Measurements from ENCODE around the gene FGD4.

Gene FGD4

GRCh38 chr12:32692358-32692757 lies 293.0 kb downstream of the FGD4 start:
- Histone ChIP-seq H3K27ac (ENCODE audit: low read depth, low read length) (no peak overlapping the region), H3K4me1 (ENCODE audit: control insufficient read depth in 5 of 5, insufficient read depth in 5 of 5, low read length in 5 of 5) (peaks cover 0 to 5% (median 0%) of the 10 kb centered on the region in 5 donors), H3K9me3 (ENCODE audit: control insufficient read depth in 5 of 5, low read length in 5 of 5) (peaks cover 0 to 3% (median 0%) of the 10 kb centered on the region in 5 donors), H3K4me3 (ENCODE audit: low read depth in 1 of 5, low read length in 5 of 5) (no peak overlapping the region), H3K9ac (ENCODE audit: low read length in 5 of 5) (no peak overlapping the region), H3K27me3 (ENCODE audit: control insufficient read depth in 5 of 5, insufficient read depth in 4 of 5, low read length in 5 of 5) (no peaks in the 10 kb centered on the region), H3K36me3 (ENCODE audit: control insufficient read depth in 5 of 5, insufficient read depth in 5 of 5, low read length in 5 of 5) (peaks cover 0 to 6% (median 0%) of the 10 kb centered on the region in 5 donors)

GRCh38 chr12:32693036-32693435 lies 293.7 kb downstream of the FGD4 start:
- peaks cover 0 to 6% (median 0%) of the 10 kb centered on the region in 5 donors for H3K36me3 ChIP-seq (ENCODE audit: control insufficient read depth in 5 of 5, insufficient read depth in 5 of 5, low read length in 5 of 5)
- H3K9me3 ChIP-seq (ENCODE audit: control insufficient read depth in 5 of 5, low read length in 5 of 5): peaks cover 0 to 3% (median 0%) of the 10 kb centered on the region in 5 donors
- H3K9ac ChIP-seq (ENCODE audit: low read length in 5 of 5): no peak overlapping the region
- no peaks in the 10 kb centered on the region for H3K27me3 ChIP-seq (ENCODE audit: control insufficient read depth in 5 of 5, insufficient read depth in 4 of 5, low read length in 5 of 5)
- peaks cover 0 to 5% (median 0%) of the 10 kb centered on the region in 5 donors for H3K4me1 ChIP-seq (ENCODE audit: control insufficient read depth in 5 of 5, insufficient read depth in 5 of 5, low read length in 5 of 5)
- no peak overlapping the region for H3K27ac ChIP-seq (ENCODE audit: low read depth, low read length)
- H3K4me3 ChIP-seq (ENCODE audit: low read depth in 1 of 5, low read length in 5 of 5): no peak overlapping the region

Measured in subcutaneous abdominal adipose tissue (tissue), 5 donors.